HEK293 (cell line): ENCODE data around the gene CHST3.

Source experiments
- ZNF707 ChIP-seq: fragments of 450-650 bp; formaldehyde crosslinking; IDR thresholded peaks from 2 replicates; pipeline ENCODE4 v1.5.1; 2016; ENCODE audit warnings: missing biosample characterization, missing genetic modification characterization
- TF ChIP-seq, protein P1 (sequence below): fragments of 450-650 bp; formaldehyde crosslinking; IDR thresholded peaks from 2 replicates; pipeline ENCODE4 v1.5.1; 2016; ENCODE audit warnings: missing biosample characterization, missing genetic modification characterization
- TF ChIP-seq, protein P2 (sequence below): fragments of 450-650 bp; formaldehyde crosslinking; IDR thresholded peaks from 2 replicates; pipeline ENCODE4 v1.5.1; 2016; ENCODE audit warnings: missing biosample characterization, missing genetic modification characterization
- TF ChIP-seq, protein P3 (sequence below): fragments of 450-650 bp; formaldehyde crosslinking; IDR thresholded peaks from 2 replicates; pipeline ENCODE4 v1.5.1; 2016; ENCODE audit warnings: missing biosample characterization, missing genetic modification characterization

DNA sequence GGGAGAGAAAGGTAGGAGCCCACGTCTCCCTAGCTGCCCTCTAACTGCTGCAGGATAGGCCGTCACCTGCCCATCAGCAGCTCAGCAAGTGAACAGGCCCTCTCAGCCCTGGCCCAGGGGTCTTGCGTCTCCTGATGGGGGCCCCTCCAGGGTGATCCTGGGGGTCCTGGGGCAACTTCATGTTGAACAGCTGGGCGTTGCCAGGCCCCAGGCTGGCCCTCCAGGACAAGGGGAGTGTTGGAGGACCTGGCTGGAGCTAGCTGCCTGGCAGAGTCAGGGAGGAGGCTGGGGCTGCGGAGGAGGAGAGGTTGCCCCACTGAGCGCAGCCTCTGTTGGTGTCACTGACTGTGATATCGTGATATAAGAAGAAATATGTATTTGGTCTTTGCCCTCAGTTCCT is 89.5 kb downstream of the CHST3 start:
- no peak for TF ChIP-seq ZNF707 (tag by site-specific recombination)
- TF ChIP-seq, protein P1, sequence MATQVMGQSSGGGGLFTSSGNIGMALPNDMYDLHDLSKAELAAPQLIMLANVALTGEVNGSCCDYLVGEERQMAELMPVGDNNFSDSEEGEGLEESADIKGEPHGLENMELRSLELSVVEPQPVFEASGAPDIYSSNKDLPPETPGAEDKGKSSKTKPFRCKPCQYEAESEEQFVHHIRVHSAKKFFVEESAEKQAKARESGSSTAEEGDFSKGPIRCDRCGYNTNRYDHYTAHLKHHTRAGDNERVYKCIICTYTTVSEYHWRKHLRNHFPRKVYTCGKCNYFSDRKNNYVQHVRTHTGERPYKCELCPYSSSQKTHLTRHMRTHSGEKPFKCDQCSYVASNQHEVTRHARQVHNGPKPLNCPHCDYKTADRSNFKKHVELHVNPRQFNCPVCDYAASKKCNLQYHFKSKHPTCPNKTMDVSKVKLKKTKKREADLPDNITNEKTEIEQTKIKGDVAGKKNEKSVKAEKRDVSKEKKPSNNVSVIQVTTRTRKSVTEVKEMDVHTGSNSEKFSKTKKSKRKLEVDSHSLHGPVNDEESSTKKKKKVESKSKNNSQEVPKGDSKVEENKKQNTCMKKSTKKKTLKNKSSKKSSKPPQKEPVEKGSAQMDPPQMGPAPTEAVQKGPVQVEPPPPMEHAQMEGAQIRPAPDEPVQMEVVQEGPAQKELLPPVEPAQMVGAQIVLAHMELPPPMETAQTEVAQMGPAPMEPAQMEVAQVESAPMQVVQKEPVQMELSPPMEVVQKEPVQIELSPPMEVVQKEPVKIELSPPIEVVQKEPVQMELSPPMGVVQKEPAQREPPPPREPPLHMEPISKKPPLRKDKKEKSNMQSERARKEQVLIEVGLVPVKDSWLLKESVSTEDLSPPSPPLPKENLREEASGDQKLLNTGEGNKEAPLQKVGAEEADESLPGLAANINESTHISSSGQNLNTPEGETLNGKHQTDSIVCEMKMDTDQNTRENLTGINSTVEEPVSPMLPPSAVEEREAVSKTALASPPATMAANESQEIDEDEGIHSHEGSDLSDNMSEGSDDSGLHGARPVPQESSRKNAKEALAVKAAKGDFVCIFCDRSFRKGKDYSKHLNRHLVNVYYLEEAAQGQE (tag by site-specific recombination), result no peak
- TF ChIP-seq, protein P2, sequence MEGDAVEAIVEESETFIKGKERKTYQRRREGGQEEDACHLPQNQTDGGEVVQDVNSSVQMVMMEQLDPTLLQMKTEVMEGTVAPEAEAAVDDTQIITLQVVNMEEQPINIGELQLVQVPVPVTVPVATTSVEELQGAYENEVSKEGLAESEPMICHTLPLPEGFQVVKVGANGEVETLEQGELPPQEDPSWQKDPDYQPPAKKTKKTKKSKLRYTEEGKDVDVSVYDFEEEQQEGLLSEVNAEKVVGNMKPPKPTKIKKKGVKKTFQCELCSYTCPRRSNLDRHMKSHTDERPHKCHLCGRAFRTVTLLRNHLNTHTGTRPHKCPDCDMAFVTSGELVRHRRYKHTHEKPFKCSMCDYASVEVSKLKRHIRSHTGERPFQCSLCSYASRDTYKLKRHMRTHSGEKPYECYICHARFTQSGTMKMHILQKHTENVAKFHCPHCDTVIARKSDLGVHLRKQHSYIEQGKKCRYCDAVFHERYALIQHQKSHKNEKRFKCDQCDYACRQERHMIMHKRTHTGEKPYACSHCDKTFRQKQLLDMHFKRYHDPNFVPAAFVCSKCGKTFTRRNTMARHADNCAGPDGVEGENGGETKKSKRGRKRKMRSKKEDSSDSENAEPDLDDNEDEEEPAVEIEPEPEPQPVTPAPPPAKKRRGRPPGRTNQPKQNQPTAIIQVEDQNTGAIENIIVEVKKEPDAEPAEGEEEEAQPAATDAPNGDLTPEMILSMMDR (tag by site-specific recombination), result no peak
- TF ChIP-seq, protein P3, sequence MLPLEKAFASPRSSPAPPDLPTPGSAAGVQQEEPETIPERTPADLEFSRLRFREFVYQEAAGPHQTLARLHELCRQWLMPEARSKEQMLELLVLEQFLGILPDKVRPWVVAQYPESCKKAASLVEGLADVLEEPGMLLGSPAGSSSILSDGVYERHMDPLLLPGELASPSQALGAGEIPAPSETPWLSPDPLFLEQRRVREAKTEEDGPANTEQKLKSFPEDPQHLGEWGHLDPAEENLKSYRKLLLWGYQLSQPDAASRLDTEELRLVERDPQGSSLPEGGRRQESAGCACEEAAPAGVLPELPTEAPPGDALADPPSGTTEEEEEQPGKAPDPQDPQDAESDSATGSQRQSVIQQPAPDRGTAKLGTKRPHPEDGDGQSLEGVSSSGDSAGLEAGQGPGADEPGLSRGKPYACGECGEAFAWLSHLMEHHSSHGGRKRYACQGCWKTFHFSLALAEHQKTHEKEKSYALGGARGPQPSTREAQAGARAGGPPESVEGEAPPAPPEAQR (tag by site-specific recombination), result no peak
